Measurements from ENCODE around the gene MRPS12.
A peak's percentile ranks its signal among the peaks of the same experiment; 100 is the strongest.

The MRPS12 gene

DNA sequence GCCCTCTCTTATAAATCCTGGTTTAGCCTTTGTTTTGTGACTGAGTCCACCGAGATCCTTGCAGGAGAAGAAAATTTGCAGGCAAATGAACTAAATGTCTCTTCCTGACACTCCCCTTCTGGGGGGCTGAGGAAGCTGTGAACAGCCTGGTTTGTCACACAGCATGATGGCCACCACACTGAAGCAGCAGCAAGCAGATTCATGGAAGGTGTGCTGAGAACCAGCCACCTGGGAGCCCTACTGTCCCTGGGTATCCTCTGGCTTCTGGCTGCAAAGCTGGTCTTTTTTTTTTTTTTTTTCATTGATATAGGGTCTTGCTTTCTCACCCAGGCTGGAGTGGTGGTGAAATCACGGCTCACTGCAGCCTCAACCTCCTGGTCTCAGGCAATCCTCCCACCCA lies 11.2 kb downstream of the MRPS12 start:
- H3K9me3 ChIP-seq (ENCODE audit: control insufficient read depth, insufficient read depth, low read length): no peaks in the 10 kb centered on the region
- no peak overlapping the region for H3K27ac ChIP-seq (ENCODE audit: low read depth, low read length)
- H3K4me1 ChIP-seq (ENCODE audit: control insufficient read depth, insufficient read depth, low read length): no peaks in the 10 kb centered on the region
- peaks cover 12% of the 10 kb centered on the region; the same call in 1 of the 2 replicates for H3K36me3 ChIP-seq (ENCODE audit: control insufficient read depth, insufficient read depth, low read length)
- H3K4me3 ChIP-seq (ENCODE audit: low read depth, low read length): no peak overlapping the region
- no peaks in the 10 kb centered on the region for H3K27me3 ChIP-seq (ENCODE audit: control insufficient read depth, insufficient read depth, low read length)
- H3K9ac ChIP-seq (ENCODE audit: low read depth, low read length): no peak overlapping the region

DNA sequence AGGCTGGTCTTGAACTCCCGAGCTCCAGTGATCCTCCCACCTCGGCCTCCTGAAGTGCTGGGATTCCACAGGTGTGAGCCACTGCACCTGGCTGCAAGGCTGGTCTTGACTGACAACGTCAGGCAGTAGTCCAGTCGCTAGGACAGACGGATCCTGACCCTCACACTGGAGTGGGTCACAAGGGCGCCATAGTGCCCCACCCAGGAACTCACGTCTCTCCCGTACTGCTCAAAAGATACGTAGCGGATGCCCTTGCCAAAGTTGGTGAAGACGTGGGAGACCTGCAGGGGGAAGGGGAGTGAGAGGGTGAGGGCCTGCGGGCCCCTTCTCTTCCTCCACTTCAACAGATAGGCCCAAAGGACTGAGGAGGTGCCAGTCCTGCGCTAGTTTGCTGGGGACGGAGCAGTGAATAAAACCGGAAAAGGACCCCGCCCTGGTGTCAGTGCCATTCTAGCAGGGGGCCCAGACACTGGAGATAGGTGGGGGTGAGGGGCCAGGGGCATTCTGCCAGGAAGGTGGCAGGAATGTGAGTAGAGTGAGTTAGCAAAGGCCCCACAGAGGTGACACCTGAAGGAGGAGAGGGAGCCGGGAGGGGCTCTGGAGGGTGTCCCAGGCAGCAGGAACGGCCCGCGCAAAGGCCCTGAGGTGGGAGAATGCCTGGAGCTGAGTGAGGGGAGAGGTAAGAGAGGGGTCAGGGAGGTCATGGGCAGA lies 11.9 kb downstream of the MRPS12 start:
- Histone ChIP-seq H3K27ac (ENCODE audit: low read depth, low read length) (no peak overlapping the region), H3K9ac (ENCODE audit: low read depth, low read length) (no peak overlapping the region)

DNA sequence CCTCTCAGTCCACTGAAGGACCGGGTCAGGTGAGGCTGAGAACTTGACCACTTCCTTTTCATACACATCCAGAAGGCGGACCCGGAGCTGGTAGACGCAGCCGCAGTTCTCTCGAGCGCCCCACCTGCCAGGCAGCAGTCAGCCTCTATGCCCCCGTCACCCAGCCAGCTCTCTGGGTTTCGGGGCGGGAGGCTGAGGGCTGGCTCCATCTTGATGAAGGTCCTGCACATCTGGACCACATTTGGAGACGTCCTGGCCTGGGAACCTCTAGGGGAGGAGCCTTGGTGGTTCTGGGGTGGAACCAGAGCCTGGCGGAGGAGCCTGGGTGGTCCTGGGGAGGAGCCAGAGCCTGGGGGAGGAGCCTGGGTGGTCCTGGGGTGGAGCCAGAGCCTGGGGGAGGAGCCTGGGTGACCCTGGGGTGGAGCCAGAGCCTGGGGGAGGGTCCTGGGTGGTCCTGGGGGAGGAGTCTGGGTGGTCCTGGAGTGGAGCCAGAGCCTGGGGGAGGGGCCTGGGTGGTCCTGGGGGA lies 14.3 kb downstream of the MRPS12 start:
- Histone ChIP-seq H3K27me3 (ENCODE audit: control insufficient read depth, insufficient read depth, low read length) (no peaks in the 10 kb centered on the region), H3K36me3 (ENCODE audit: control insufficient read depth, insufficient read depth, low read length) (peaks cover 12% of the 10 kb centered on the region; the same call in 1 of the 2 replicates), H3K4me3 (ENCODE audit: low read depth, low read length) (no peak overlapping the region), H3K9me3 (ENCODE audit: control insufficient read depth, insufficient read depth, low read length) (no peaks in the 10 kb centered on the region), H3K27ac (ENCODE audit: low read depth, low read length) (no peak overlapping the region), H3K9ac (ENCODE audit: low read depth, low read length) (no peak overlapping the region), H3K4me1 (ENCODE audit: control insufficient read depth, insufficient read depth, low read length) (no peaks in the 10 kb centered on the region)

More for the DNA sequence above, 11.9 kb downstream of the MRPS12 start:
- no peak overlapping the region for H3K4me3 ChIP-seq (ENCODE audit: low read depth, low read length)
- no peaks in the 10 kb centered on the region for H3K9me3 ChIP-seq (ENCODE audit: control insufficient read depth, insufficient read depth, low read length)
- H3K27me3 ChIP-seq (ENCODE audit: control insufficient read depth, insufficient read depth, low read length): no peaks in the 10 kb centered on the region
- peaks cover 12% of the 10 kb centered on the region; the same call in 1 of the 2 replicates for H3K36me3 ChIP-seq (ENCODE audit: control insufficient read depth, insufficient read depth, low read length)
- no peaks in the 10 kb centered on the region for H3K4me1 ChIP-seq (ENCODE audit: control insufficient read depth, insufficient read depth, low read length)

DNA sequence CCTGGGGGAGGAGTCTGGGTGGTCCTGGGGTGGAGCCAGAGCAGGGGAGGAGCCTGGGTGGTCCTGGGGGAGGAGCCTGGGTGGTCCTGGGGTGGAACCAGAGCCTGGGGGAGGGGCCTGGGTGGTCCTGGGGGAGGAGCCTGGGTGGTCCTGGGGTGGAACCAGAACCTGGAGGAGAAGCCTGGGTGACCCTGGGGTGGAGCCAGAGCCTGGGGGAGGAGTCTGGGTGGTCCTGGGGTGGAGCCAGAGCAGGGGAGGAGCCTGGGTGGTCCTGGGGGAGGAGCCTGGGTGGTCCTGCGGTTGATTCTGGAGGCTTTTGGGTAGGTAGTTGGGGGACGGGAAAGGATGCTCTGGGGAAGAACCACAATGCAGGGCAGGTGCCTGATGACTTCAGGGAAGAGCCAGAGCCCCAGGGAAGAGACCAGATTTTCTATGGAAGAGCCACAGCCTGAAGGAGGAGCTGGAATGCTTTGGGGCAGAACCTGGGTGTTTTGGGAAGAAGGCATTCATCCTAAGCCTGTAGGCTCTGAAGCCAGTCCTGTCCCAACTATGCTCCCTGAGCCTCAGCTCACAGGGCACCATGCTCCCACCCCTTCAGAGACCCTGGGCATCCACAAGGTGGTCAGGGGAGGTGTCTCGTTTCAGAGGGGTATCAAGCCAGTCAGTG lies 15.0 kb downstream of the MRPS12 start:
- Histone ChIP-seq H3K9me3 (ENCODE audit: control insufficient read depth, insufficient read depth, low read length) (no peaks in the 10 kb centered on the region), H3K27ac (ENCODE audit: low read depth, low read length) (no peak overlapping the region)

DNA sequence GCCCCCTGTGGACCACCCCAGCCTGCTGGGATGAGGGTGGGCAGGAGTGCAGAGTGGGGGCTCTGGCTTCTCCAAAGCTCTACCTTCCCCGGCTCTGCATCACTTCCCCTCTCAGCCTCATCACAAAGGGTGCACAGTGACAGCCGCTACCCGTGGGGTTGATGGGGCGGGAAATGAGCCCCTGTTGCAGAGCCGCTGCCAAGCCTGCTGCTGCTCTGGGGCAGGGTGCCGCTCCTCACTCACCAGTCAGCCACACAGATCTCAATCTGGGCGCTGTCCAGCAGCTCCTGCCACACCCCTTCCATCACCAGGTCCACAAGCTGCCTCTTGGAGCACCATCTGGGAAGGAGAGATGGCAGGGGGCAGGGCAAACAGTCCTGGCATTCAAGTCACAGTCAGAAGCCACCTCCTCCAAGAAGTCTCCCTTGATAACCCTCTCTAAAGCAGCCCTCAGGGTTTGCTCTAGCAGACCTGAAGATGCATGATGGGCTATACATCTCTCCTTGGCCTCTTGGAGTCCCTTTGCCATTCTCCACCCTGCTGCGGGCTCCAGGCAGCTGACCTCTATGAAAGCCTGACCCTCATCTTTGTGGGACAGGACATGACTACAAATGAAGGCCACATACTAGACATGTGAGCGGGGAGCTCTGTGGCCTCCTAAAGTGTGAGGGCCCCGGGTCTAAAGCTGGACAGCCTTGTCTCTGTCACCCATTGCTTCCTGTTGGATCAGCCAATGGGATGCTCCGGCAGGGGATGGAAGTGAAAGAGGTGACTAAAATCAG lies 15.7 kb downstream of the MRPS12 start:
- Histone ChIP-seq H3K4me1 (ENCODE audit: control insufficient read depth, insufficient read depth, low read length) (0 out of 2 replicates have a peak, but pooled peaks cover 2% of the 10 kb centered on the region), H3K27ac (ENCODE audit: low read depth, low read length) (no peak overlapping the region), H3K4me3 (ENCODE audit: low read depth, low read length) (no peak overlapping the region), H3K9ac (ENCODE audit: low read depth, low read length) (no peak overlapping the region), H3K36me3 (ENCODE audit: control insufficient read depth, insufficient read depth, low read length) (peaks cover 12% of the 10 kb centered on the region; the same call in 1 of the 2 replicates), H3K27me3 (ENCODE audit: control insufficient read depth, insufficient read depth, low read length) (no peaks in the 10 kb centered on the region), H3K9me3 (ENCODE audit: control insufficient read depth, insufficient read depth, low read length) (no peaks in the 10 kb centered on the region)

More for the DNA sequence above, 15.0 kb downstream of the MRPS12 start:
- H3K4me1 ChIP-seq (ENCODE audit: control insufficient read depth, insufficient read depth, low read length): 0 out of 2 replicates have a peak, but pooled peaks cover 2% of the 10 kb centered on the region
- H3K4me3 ChIP-seq (ENCODE audit: low read depth, low read length): no peak overlapping the region
- H3K36me3 ChIP-seq (ENCODE audit: control insufficient read depth, insufficient read depth, low read length): peaks cover 12% of the 10 kb centered on the region; the same call in 1 of the 2 replicates
- H3K9ac ChIP-seq (ENCODE audit: low read depth, low read length): no peak overlapping the region
- no peaks in the 10 kb centered on the region for H3K27me3 ChIP-seq (ENCODE audit: control insufficient read depth, insufficient read depth, low read length)

DNA sequence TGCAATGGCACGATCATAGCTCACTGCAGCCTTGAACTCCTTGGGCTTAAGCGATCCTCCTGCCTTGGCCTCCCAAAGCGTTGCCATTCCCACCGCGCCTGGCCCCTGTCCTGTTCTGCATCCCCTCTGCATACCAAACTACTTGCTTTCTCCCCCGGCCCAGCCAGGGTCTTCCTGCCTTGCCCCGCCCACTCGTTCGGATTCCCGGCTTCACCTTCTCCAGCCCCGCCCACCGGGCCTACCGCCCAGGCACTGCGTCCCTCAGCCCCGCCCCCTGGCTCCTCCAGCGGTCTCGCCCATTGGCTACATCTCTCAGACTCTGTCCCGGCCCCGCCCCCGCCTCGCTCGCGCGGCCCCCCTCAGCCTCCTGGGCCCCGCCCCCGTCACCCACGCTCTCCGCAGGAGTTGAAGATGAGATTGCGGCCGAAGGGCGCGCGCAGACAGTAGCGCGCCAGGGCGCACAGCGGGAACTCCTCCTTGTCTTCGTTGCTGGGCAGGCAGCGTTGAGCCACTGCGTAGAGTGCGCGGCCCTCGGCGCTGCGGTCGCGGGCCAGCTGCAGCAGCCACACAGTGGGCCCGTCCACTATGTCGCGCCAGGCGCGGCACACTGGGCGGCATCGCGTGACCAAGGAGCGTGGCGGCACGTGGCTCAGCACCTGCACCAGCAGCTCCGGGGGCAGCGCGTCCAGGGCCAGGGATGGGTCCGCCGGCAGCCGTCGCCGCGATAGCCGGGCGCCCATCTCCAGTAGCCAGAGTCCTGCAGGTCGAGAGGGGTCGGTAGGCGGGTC lies 19.0 kb downstream of the MRPS12 start:
- peak overlapping the region; percentile 41; the same call in 1 of the 2 replicates for H3K9ac ChIP-seq (ENCODE audit: low read depth, low read length)
- peak overlapping the region; percentile 75 for H3K4me3 ChIP-seq (ENCODE audit: low read depth, low read length)
- H3K36me3 ChIP-seq (ENCODE audit: control insufficient read depth, insufficient read depth, low read length): peaks cover 8% of the 10 kb centered on the region; the same call in 1 of the 2 replicates
- 0 out of 2 replicates have a peak, but pooled peaks cover 2% of the 10 kb centered on the region for H3K4me1 ChIP-seq (ENCODE audit: control insufficient read depth, insufficient read depth, low read length)
- no peaks in the 10 kb centered on the region for H3K27me3 ChIP-seq (ENCODE audit: control insufficient read depth, insufficient read depth, low read length)
- H3K9me3 ChIP-seq (ENCODE audit: control insufficient read depth, insufficient read depth, low read length): no peaks in the 10 kb centered on the region
- no peak overlapping the region for H3K27ac ChIP-seq (ENCODE audit: low read depth, low read length)

DNA sequence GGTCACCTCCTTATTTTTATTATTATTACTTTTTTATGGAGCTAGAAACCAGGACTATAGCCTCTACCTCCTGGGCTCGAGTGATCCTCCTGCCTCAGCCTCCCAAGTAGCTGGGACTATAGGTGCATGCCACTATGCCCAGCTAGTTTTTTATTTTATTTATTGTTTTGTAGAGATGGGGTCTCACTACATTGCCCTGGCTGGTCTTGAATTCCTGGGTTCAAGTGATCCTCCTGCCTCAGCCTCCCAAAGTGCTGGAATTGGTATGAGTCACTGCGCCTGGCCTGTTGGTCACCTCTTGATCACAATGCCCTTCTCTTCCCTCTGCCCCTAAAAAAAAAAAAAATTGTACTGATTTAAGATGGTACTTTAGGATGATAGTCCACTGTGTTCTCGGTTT lies 20.4 kb downstream of the MRPS12 start:
- Histone ChIP-seq H3K4me1 (ENCODE audit: control insufficient read depth, insufficient read depth, low read length) (0 out of 2 replicates have a peak, but pooled peaks cover 2% of the 10 kb centered on the region), H3K36me3 (ENCODE audit: control insufficient read depth, insufficient read depth, low read length) (peaks cover 3% of the 10 kb centered on the region; the same call in 1 of the 2 replicates), H3K4me3 (ENCODE audit: low read depth, low read length) (no peak overlapping the region), H3K9ac (ENCODE audit: low read depth, low read length) (no peak overlapping the region), H3K27me3 (ENCODE audit: control insufficient read depth, insufficient read depth, low read length) (no peaks in the 10 kb centered on the region), H3K9me3 (ENCODE audit: control insufficient read depth, insufficient read depth, low read length) (no peaks in the 10 kb centered on the region), H3K27ac (ENCODE audit: low read depth, low read length) (no peak overlapping the region)

DNA sequence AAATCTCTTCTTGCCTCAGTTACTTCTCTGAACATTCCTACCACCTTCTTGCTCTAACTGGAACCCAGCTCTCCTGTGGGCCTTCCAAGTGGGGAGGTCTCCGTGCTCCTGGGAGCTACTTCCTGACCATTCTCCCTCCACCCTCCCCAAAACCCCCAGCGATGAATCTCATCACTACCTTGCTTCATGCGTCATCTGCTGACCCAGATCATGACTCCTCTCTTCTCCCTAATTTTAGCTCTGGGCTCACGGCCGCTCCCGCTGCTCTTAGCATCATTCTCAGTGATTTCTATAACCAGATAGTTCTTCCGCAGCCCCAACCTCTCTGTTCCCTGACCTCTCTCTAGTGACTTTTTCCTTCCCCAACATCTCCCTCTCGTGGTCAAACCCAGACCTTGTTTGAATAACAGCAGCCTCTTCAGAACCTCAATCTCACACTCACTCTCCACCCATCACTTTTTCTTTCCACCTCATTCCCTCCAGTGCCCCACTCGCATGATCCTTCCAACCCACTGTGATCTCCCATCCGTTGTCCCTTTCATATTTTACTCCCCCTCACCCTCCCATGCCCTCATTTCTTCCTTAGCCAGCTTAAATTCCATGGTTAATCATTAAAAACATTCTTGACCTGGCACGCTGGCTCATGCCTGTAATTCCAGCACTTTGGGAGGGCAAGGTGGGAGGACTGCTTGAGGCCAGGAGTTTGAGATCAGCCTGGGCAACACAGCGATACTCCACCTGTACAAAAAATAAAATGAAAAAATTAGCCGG lies 21.8 kb downstream of the MRPS12 start:
- Histone ChIP-seq H3K4me3 (ENCODE audit: low read depth, low read length) (no peak overlapping the region), H3K27me3 (ENCODE audit: control insufficient read depth, insufficient read depth, low read length) (no peaks in the 10 kb centered on the region), H3K36me3 (ENCODE audit: control insufficient read depth, insufficient read depth, low read length) (no peaks in the 10 kb centered on the region), H3K9ac (ENCODE audit: low read depth, low read length) (no peak overlapping the region), H3K4me1 (ENCODE audit: control insufficient read depth, insufficient read depth, low read length) (0 out of 2 replicates have a peak, but pooled peaks cover 2% of the 10 kb centered on the region), H3K27ac (ENCODE audit: low read depth, low read length) (no peak overlapping the region), H3K9me3 (ENCODE audit: control insufficient read depth, insufficient read depth, low read length) (no peaks in the 10 kb centered on the region)

DNA sequence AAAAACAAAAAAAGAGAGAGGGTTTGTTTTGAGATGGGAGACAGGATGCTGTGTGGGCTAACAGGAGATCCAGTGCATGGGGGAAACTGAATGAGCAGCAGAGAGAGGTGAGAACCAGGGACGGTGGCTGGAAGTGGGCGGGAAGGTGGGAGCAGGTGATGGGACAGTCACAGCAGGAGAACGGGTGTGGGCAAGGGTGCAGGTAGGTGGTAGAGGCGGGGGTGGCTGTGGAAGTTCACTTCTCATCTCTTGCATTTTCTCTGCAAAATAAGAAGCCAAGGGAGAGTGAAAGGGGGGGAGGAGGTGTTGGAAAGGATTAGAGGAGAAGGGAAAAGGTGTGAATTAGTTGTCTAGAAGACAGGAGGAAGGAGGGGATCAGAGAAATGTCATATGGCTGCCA lies 22.9 kb downstream of the MRPS12 start:
- no peak overlapping the region for H3K9ac ChIP-seq (ENCODE audit: low read depth, low read length)
- H3K9me3 ChIP-seq (ENCODE audit: control insufficient read depth, insufficient read depth, low read length): no peaks in the 10 kb centered on the region
- H3K27ac ChIP-seq (ENCODE audit: low read depth, low read length): no peak overlapping the region
- H3K36me3 ChIP-seq (ENCODE audit: control insufficient read depth, insufficient read depth, low read length): peaks cover 4% of the 10 kb centered on the region; the same call in 1 of the 2 replicates
- no peak overlapping the region for H3K4me3 ChIP-seq (ENCODE audit: low read depth, low read length)
- H3K27me3 ChIP-seq (ENCODE audit: control insufficient read depth, insufficient read depth, low read length): no peaks in the 10 kb centered on the region
- 0 out of 2 replicates have a peak, but pooled peaks cover 2% of the 10 kb centered on the region for H3K4me1 ChIP-seq (ENCODE audit: control insufficient read depth, insufficient read depth, low read length)
